ENCODE results near the gene FGD3. TPM values are rescaled to one million over a fixed set of nuclear protein-coding genes. Genes with fewer than 3 reads are reported as not detected.

Gene FGD3
- total and polyA plus RNA-seq, 2 donors (not counting 1 experiment from before 2014, with no cell fraction given) = not detected

- Histone ChIP-seq H3K27ac (ENCODE audit: insufficient read depth, low read length) (no peak overlapping the region), H4K20me1 (ENCODE audit: control insufficient read depth, extremely low read depth, insufficient read depth, low read length) (no peaks in the 10 kb centered on the region), H2AFZ (ENCODE audit: low read length) (no peak overlapping the region), H3K4me2 (ENCODE audit: extremely low read depth, insufficient read depth, low read length) (peak overlapping the region; percentile 17), H3K27me3 (ENCODE audit: control insufficient read depth, insufficient read depth, low read length) (no peaks in the 10 kb centered on the region), H3K9ac (ENCODE audit: insufficient read depth, low read length) (no peak overlapping the region), H3K4me1 (ENCODE audit: control insufficient read depth, extremely low read depth, insufficient read depth, low read length) (no peaks in the 10 kb centered on the region), H3K9me3 (ENCODE audit: control insufficient read depth, insufficient read depth, low read depth, low read length) (no peaks in the 10 kb centered on the region), H3K36me3 (ENCODE audit: control insufficient read depth, insufficient read depth, low read length) (no peaks in the 10 kb centered on the region), H3K79me2 (ENCODE audit: control insufficient read depth, insufficient read depth, low read length) (no peaks in the 10 kb centered on the region), H3K4me3 (replicated peaks in 1 of 4; ENCODE audit: control extremely low read depth in 1 of 4, insufficient read depth in 1 of 4, low read depth in 3 of 4, low read length in 4 of 4) (no peak overlapping the region)
- peak; percentile 34 to 66 for DNase-seq (ENCODE audit: low read depth in 2 of 2)
- TF ChIP-seq, protein P1, sequence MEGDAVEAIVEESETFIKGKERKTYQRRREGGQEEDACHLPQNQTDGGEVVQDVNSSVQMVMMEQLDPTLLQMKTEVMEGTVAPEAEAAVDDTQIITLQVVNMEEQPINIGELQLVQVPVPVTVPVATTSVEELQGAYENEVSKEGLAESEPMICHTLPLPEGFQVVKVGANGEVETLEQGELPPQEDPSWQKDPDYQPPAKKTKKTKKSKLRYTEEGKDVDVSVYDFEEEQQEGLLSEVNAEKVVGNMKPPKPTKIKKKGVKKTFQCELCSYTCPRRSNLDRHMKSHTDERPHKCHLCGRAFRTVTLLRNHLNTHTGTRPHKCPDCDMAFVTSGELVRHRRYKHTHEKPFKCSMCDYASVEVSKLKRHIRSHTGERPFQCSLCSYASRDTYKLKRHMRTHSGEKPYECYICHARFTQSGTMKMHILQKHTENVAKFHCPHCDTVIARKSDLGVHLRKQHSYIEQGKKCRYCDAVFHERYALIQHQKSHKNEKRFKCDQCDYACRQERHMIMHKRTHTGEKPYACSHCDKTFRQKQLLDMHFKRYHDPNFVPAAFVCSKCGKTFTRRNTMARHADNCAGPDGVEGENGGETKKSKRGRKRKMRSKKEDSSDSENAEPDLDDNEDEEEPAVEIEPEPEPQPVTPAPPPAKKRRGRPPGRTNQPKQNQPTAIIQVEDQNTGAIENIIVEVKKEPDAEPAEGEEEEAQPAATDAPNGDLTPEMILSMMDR (conservative IDR thresholded peaks at IDR 0.05 in 1 of 2, IDR thresholded peaks at IDR 0.05 in 1 of 2; ENCODE audit: low read depth in 1 of 2, low read length in 2 of 2) = no peak
These were observed 113.5 kb downstream of the FGD3 start for GRCh38 chr9:93060746-93061259.

DNA sequence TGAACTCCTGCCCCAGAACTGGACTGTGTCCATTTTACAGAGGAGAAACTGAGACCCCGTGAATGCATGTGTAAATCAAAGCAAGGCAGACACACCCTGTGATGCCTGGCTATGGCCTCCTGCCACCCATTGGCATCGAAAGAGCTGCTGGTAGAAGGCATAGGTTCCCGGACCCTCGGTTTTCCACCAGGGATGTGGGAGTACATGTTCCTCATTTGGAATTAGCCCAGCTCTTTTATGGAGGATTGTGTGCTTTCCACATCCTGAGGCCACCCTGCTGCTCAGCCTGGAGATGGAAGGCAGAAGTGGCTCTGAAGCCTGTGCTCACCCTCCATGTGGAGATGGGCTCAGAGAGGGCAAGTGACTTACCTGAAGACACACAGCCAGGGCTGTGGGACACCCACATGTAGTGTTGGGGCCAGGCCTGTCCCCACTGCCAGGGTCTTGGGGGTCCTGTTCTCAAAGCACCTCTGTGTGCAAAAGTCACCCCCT lies 114.0 kb downstream of the FGD3 start:
- Histone ChIP-seq H2AFZ (ENCODE audit: low read length) (no peak overlapping the region), H3K4me3 (replicated peaks in 1 of 4; ENCODE audit: control extremely low read depth in 1 of 4, insufficient read depth in 1 of 4, low read depth in 3 of 4, low read length in 4 of 4) (no peak overlapping the region), H3K9ac (ENCODE audit: insufficient read depth, low read length) (no peak overlapping the region), H3K27ac (ENCODE audit: insufficient read depth, low read length) (no peak overlapping the region), H4K20me1 (ENCODE audit: control insufficient read depth, extremely low read depth, insufficient read depth, low read length) (no peaks in the 10 kb centered on the region), H3K36me3 (ENCODE audit: control insufficient read depth, insufficient read depth, low read length) (no peaks in the 10 kb centered on the region), H3K79me2 (ENCODE audit: control insufficient read depth, insufficient read depth, low read length) (no peaks in the 10 kb centered on the region), H3K9me3 (ENCODE audit: control insufficient read depth, insufficient read depth, low read depth, low read length) (no peaks in the 10 kb centered on the region), H3K4me1 (ENCODE audit: control insufficient read depth, extremely low read depth, insufficient read depth, low read length) (no peaks in the 10 kb centered on the region), H3K27me3 (ENCODE audit: control insufficient read depth, insufficient read depth, low read length) (no peaks in the 10 kb centered on the region), H3K4me2 (ENCODE audit: extremely low read depth, insufficient read depth, low read length) (no peak overlapping the region)
- TF ChIP-seq EZH2 (IDR thresholded peaks at IDR 0.05; ENCODE audit: low read length, missing control alignments) = no peak
- TF ChIP-seq, protein P1 (conservative IDR thresholded peaks at IDR 0.05 in 1 of 2, IDR thresholded peaks at IDR 0.05 in 1 of 2; ENCODE audit: low read depth in 1 of 2, low read length in 2 of 2) = no peak
- no peak for DNase-seq (ENCODE audit: low read depth in 2 of 2)

- TF ChIP-seq, protein P1 (conservative IDR thresholded peaks at IDR 0.05 in 1 of 2, IDR thresholded peaks at IDR 0.05 in 1 of 2; ENCODE audit: low read depth in 1 of 2, low read length in 2 of 2) = no peak
- no peak for TF ChIP-seq EZH2 (IDR thresholded peaks at IDR 0.05; ENCODE audit: low read length, missing control alignments)
- Histone ChIP-seq H3K36me3 (ENCODE audit: control insufficient read depth, insufficient read depth, low read length) (no peaks in the 10 kb centered on the region), H3K4me2 (ENCODE audit: extremely low read depth, insufficient read depth, low read length) (no peak overlapping the region), H2AFZ (ENCODE audit: low read length) (no peak overlapping the region), H3K9ac (ENCODE audit: insufficient read depth, low read length) (no peak overlapping the region), H3K27ac (ENCODE audit: insufficient read depth, low read length) (no peak overlapping the region), H3K27me3 (ENCODE audit: control insufficient read depth, insufficient read depth, low read length) (no peaks in the 10 kb centered on the region), H3K79me2 (ENCODE audit: control insufficient read depth, insufficient read depth, low read length) (no peaks in the 10 kb centered on the region), H3K9me3 (ENCODE audit: control insufficient read depth, insufficient read depth, low read depth, low read length) (no peaks in the 10 kb centered on the region), H3K4me1 (ENCODE audit: control insufficient read depth, extremely low read depth, insufficient read depth, low read length) (no peaks in the 10 kb centered on the region), H4K20me1 (ENCODE audit: control insufficient read depth, extremely low read depth, insufficient read depth, low read length) (no peaks in the 10 kb centered on the region), H3K4me3 (replicated peaks in 1 of 4; ENCODE audit: control extremely low read depth in 1 of 4, insufficient read depth in 1 of 4, low read depth in 3 of 4, low read length in 4 of 4) (no peak overlapping the region)
- no peak for DNase-seq (ENCODE audit: low read depth in 2 of 2)
These were observed 114.8 kb downstream of the FGD3 start for GRCh38 chr9:93061791-93062763.

Measured in fibroblast of lung (primary cell).